Embryonic facial prominence (tissue), 1 donor: ENCODE results near the gene ADGRD1.
"Not testable (repeated sequence)": the region's sequence is repeated elsewhere in the genome, so short reads cannot be mapped to it uniquely, and the experiment has no call there.

Source experiments
- DNase-seq: peaks from one replicate; pipeline ENCODE4 v3.0.0-alpha.2; 2016; ENCODE audit errors: extremely low spot score

Gene ADGRD1

DNA sequence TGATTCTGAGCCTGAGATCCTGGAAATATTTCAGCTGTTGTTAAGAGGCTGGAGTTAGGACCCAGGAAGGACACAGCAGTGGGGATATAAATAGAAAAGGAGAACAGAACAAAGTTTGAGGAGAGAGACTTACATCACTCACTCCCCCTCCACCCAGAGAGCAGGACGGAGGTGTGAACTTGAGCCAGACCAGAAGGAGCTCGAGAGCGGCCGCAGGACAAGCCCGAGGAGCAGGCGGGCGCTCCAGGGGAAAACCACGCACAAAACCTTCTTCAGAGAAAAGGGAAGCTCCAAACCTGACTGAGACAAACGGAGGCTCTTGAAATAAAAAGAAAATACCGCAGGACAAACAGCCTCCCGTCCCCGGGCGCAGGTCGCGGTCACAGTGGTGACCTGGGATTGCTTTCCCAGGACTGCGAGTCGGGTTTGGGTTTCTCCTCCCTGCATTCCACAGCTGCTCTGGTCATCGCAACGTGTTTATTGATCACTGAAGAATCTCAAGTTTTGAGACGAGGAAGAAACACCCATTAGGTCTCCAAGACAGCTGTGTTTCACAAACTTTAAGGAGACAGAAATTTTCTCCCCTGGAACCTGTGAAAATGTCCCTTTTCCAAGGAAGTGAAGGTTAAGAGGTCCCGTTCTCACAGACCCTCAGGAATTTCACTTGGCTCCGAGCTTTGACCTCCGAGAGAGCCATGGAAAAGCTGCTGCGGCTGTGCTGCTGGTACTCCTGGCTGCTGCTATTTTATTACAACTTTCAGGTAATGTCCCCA lies at the start of gene ADGRD1:
Gene ADGRD1, plus strand, starts transcription at position 137 of the 773 bp plus-strand sequence. Its CDS starts 559 bp downstream, at position 696.
- no peak for DNase-seq

DNA sequence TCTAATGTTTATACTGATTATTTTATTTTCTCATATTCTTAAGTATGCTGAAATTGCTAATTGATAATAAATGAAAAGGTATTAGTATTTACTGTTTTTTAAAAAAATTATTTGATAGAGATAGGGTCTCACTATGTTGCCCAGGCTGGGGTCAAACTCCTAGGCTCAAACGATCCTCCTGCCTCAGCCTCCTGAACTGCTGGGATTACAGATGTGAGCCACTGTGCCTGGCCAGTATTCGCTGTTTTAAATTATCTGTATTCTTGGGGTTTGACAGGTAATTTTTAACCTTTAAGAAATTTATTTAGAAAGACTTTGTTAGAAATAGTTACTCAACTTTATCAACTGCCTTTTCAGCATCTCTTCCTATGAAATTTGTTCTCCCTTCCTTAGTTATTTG lies 49.6 kb upstream of the ADGRD1 start:
- DNase-seq: no peak

DNA sequence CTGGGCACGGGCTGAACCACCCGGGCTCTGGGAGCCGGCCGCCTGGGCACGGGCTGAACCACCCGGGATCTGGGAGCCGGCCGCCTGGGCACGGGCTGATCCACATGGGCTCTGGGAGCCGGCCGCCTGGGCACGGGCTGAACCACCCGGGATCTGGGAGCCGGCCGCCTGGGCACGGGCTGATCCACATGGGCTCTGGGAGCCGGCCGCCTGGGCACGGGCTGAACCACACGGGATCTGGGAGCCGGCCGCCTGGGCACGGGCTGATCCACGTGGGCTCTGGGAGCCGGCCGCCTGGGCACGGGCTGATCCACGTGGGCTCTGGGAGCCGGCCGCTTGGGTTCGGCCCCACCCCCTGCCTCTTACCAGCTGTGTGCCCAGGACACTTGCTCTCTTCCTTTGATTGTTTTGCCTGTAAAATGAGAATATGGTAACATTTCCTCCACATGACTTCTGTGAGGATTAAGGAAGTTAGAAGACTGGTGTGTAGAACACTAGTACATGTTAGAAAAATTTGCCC lies 48.7 kb upstream of the ADGRD1 start:
- DNase-seq: not testable (repeated sequence)

DNA sequence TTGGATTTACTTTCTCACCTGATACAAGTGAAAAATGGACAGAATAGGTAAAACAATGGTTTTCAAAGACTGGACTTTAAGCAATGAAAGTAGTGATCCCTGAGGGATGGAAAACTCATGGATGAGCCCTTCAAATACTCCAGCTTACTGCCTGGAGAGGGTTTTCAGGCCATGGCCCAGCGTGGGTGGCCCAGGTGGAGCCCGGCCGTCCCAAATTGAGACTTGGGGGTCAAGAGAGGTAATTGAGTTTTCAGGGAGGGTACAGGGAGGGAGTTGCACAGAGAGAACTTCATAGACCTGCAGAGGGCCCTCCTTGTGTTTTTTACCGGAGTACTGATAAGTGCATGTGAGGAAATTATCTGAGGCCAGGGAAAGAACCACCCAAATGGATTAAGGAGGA lies 44.6 kb upstream of the ADGRD1 start:
- no peak for DNase-seq

DNA sequence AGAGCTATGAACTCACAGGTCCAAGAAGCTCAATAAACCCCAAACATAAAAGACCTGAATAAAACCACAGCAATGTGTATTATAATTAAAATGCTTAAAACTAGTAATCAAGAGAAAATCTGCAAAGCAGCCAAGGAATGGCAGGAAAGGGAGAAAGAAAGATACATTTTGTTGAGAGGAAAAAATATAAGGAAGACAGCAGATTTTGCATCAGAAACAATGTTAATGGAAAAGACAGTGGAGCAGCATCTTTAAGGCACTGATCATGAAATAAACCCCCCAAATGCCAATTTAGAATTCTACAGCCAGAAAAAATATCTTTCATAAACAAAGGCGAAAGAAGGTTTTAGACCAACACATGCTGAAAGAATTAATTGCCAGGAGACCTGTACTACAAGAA lies 42.5 kb upstream of the ADGRD1 start:
- no peak for DNase-seq

DNA sequence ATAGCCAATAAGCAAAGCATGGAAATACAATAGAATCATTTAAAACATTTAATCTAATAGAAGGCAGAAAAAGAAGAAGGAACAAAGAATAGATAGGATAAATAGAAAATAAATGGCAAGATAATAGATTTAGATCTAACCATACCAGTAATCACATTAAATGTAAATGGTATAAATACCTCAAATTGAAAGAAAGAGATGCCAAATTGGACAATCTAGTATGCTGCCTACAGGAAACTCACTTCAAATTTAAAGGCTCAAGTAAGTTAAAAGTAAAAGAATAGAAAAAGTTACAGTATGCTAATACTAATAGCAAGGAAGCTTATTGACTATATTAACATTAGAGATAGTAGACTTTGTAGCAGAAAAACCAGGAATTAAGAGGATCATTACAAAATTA lies 41.8 kb upstream of the ADGRD1 start:
- no peak for DNase-seq

DNA sequence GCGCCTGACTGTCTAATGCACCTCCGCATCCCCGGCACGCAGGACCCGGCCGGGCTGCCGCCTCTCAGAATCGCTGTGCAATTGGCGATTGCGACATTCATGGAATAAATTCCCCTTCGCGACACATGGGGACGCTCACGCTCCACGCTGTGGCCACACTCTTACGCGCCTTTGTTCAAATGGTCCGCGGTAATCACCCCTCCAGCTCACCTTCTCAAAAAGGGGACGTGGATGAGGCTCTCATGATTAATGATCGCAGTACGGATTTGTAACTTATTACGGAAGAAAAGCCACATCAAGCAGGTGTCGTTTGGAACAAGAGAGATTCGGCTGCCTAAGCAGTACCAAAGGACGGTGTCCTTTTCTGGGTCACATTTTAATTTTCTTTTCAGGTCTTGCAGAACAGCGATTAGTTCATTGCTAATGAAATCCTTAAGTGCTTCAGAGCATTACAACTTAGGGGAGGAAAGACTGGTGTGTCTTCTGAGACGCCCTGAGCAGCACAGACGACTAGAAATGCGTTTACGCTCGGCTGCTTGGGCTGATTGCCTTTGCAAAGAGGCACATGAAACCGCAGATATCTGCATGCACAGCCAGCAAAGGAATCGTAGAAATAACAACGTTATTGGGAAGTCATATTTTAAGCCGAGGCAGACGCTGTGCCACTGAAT lies 37.3 kb upstream of the ADGRD1 start:
- DNase-seq: peak; percentile 58

DNA sequence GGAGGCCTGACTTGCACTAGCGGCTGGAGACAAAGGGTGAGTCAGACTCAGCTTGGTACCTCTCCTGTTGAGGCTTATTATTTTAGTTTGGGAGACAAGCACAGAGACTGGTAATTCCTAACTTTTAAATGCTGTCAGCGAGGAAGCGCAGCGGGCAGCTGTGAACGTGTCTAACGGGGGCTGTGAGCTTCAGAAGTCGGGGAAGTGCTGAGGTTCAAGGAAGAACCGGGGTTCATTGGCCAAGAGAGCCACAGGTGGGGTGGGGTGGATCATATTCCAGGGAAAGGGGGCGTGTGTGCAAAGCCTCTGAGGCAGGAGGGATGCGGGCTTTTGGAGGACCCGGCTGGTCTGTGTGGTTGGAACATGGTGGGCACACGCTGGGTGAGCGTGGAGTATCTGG lies 36.1 kb upstream of the ADGRD1 start:
- no peak for DNase-seq

DNA sequence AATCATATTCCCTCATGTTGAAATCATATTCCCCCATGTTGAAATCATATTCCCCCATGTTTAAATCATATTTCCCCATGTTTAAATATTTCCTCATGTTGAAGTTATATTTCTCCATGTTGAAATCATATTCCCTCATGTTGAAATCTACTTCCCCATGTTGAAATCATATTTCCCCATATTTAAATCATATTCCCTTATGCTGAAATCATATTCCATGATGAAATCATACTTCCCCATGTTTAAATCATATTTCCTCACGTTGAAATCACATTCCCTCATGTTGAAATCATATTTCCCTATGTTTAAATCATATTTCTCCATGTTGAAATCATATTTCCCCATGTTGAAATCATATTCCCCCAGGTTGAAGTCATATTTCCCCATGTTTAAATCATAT lies 34.6 kb upstream of the ADGRD1 start:
- no peak for DNase-seq

DNA sequence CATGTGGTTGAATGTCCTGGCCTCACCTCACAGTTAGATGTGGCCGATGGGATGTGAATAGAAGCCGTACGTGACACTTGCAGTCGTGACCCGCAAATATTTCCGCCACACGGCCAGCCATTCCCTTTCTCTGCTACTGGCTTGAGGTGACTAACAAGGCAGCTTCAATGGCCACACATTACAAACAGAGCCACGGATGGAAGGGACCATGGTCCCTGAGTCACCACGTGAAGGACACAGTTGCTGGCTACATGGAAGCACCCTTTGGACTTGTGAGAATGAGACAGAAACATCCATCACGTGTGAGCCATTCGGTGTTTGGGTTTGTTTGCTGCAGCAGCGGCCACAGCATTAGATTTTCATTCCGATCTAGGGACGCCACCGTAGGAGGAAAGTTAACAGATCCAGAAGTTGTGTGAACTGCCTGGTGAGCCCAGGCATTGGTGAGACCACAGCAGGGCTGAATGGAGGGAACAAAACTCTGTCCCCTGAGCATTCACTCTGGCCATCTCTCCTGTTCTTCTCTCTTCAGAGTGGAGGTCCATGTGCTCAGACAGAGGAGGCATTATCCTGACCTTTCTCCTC lies 33.5 kb upstream of the ADGRD1 start:
- DNase-seq: no peak

DNA sequence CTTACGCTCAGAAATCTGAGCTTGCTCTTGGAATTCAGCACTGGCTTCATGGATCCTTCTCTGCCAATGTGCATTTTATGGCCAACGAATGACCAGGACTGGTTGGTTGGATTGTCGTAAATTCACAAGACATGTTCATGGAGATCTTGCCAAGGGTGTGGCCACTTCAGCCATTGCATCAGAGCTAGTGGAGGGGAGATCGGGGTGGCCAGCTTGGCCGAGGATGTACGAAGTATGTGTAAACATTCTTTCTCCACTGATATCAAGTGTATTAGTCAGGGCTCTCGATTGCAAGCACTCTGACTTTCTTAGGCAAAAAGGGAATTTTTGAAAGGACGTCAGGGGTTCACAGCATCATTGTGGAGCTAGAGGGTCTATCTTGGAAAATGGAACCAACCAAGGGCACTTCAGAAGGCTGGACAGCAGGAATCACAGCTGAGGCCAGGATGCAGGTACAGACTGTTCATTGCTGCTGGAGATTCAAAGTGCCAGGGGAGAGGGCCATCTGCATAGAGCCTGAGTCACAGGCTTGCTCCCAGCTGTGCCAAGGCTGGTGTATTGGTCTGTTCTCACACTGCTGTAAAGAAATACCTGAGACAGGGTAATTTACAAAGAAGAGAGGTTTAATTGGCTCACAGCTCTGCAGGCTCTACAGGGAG lies 32.9 kb upstream of the ADGRD1 start:
- DNase-seq: no peak

DNA sequence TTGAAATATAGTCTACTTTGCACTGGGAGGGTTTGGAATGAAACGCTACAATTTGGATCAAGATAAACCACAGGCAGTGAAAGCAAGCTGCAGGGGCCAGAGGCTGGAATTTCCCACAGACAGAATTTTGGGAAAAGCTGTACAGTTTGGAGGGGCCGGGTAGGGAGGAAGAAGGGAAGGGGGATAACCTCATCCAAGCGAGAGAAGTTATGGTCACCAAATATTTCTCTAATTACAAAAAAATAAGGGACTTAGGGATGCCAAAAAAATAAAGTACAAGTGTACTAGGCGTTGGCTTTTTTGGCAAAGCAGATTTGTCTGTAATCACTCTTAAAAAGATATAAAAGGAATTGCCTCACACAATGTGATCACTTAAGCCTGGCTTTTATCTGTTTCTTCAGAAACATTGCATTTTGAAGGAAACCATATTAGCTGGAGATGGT lies 31.2 kb upstream of the ADGRD1 start:
- DNase-seq: no peak

DNA sequence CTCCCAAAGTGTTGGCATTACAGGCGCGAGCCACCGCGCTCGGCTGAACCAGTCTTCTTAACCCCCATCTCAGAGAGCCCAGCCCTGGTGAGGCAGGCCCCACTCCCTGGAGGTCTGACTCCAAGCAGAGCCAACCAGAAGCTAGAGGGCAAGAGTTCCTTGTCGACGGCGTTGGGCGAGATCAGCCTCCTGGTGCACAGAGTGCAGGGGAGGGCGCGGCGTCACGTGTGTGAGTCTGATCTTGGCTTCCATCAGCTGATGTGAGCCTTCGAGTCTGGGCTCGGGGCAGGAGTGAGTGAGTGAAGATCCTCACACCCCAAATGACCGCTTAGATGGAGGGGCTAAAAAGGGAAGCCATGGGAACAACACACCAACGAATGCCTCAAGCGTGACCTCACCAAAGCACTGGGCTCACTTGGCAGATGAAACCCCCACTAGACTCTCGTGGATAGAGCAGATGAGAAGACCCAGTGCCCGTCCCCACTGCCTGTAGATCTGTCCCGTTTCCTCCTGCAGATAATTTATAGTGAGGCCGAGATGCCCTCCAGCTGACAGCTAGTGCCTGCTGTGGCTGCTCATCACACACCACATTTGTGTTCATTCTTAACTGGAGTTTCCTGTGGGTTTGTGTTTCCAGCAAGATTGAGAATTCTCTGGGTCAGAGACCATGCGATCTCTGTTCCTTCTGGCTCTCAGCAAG lies 28.6 kb upstream of the ADGRD1 start:
- no peak for DNase-seq

DNA sequence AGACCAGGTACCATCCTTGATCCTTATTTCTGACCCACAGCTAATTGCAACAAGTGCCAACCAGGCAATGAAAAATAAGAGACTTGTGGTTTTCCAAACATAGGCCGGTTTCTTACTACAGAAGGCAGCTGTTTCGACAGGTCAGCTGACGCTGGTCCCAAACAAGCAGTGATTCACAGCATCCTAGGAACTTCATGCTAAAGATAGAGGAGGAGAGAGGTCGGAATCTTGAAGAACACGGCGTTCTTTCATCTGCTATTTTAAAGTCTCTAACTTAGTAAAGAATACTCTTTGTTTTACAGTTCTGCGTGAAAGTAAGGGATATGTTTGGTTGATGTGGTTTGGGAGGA lies 28.1 kb upstream of the ADGRD1 start:
- DNase-seq: no peak

DNA sequence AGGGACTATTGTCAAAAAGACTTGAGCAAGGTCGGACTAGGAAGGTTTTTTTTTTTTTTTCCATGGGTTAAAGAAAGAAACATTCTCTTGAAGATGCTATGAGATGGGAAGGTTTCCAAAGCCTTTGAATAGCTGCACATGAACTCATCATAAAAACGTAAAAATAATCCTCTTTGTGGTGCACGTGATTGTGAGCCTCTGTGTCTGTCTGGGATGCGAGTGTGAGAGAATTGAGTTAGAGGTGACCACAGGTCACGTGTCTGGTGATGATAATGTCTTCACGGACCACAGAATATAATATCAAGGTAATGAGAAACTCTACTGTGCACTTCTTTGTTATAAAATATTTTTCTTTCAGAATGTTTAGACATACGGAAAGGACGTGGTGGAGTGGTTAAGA lies 24.3 kb upstream of the ADGRD1 start:
- DNase-seq: no peak

DNA sequence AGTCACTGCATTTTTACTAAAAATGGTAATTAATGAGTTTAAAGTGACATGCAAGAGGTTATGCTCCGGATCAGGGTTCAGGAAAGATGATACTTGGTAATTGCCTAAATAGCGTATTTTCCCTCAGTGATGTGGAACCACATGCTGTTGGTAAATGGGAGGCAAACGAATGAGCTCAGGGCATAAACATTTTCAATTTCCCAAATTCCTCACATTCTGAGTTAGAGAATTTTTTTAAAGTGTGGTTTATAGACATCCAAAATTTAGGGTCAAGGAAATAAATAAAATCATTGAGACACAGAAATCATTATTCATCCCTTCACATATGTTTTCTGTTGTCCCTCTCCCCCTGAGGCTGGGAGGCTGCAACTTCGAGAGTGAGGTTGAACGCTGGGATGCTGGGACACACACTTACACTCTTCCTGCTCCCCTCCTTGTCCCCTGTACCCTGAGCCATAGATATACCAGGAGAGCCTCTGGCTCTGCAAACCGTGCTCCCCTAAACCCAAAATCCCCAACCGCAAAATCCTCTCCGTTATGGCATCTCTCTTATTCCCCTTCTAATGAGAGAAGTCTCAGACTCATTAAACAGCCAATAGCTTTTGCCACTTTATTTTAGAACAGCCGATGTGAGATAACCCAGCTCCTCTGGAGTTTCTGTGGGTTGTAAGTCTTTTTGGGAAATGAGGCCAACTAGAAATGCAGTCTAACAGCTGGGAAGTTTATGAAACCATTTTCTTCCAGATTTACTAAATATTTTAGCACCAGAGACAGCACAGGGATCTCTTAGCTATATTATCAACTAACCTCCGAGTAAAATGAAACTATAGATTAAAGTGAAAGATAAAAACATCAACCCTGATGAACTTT lies 21.4 kb upstream of the ADGRD1 start:
- no peak for DNase-seq

DNA sequence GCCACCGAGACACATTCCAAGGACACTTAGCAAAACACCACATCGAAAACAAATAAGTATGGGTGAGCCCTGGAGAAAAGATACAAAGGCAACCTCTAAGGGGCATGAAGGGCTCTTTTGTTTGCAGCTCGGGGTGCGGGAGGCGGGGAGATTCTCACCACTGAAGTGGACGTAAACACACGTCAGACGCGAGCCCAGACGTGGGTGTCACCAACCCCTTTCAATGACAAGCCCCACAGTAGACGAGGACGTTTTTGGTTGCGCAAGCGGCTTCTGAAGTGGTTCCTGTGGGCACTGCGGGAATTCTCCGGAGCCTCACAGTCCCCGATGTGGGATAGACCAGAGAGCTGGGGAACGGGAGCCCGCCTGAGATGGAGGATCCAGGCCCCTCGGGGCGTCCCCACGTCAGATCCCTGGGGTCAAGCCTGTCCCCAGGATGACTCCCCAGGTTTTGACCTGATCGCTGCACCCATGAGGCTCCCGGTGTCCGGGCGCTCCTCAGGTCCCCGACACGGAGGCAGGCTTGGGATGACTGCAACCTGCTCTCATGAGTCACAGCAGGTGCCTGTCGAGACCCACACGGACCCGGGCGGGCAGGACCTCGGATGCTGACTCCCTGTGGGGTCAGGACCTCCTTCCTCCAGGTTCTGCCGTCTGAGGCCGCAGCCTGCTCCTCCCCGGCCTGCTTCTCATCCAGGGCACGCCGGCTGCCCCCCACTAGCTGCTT lies 20.3 kb upstream of the ADGRD1 start:
- DNase-seq: no peak

DNA sequence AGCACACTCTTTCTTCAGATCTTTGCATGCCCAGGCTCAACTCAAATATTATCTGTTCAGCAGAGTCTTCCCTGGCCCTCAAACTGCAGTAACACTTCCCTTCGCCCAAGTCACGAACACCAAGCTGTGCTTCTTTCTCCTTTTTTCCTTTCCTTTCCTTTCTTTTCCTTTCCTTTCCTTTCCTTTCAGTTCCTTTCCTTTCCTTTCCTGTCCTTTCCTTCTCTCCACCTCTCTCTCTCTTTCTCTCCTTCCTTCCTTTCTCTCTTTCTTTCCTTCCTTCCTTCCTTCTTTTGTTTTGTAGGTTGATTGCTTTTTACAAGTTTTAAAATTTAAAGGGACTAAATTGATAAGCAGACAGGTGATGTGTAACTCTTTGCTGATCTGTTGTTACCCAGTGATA lies 19.0 kb upstream of the ADGRD1 start:
- DNase-seq: no peak

DNA sequence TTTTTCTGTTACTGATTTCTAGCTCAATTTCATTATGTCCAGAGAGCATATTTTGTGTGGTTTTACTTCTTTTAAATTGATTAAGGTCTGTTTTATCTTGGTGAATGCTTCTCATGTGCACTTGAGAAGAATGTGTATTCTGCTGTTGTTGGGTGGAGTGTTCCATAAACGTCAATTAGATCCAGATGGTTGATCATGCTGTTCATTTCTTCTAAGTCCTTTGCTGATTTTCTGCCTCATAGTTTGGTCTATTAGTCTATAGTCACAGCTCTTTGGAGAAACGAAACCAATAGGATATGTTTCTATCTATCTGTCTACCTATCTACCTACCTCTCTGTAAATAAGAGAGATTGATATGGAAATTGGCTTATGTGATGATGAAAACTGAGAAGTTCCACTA lies 17.1 kb upstream of the ADGRD1 start:
- no peak for DNase-seq

DNA sequence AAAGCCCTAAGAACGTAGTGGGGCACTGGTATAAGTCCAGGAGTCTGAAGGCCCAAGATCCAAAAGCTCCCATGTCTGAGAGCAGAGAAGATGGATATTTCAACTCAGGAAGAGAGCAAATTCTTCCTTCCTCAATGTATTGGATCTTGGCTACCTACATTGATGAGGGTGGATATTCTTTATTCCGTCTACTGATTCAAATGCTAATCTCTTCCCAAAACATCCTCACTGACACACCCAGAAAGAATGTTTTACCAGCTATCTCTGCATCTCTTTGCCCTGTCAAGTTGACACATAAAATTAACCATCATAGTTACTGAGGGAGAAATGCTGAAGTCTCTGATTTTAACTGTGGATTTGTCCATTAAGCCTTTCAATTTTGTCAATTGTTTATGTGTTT lies 16.6 kb upstream of the ADGRD1 start:
- no peak for DNase-seq
